Measurements from ENCODE around the gene MRGPRF.

GRCh38 chr11:69057801-69058200, 44.8 kb upstream of the MRGPRF start:
- TF ChIP-seq CTCF (conservative IDR thresholded peaks at IDR 0.05; ENCODE audit: low read length) (no peak), EZH2phosphoT487 (IDR thresholded peaks at IDR 0.05; ENCODE audit: borderline replicate concordance) (no peak)

All from Loucy (cell line).